Stomach smooth muscle (tissue), 2 donors: Measurements from ENCODE around the gene RNU1-3.
"Not testable (repeated sequence)": the region's sequence is repeated elsewhere in the genome, so short reads cannot be mapped to it uniquely, and the experiment has no call there.

Experiments
- H3K27ac ChIP-seq: one replicate; pipeline ENCODE4 v1.7.0; 2013; ENCODE audit warnings: mild to moderate bottlenecking, low read length, inconsistent platforms
- H3K27me3 ChIP-seq, 2 donors: one replicate each; pipeline ENCODE4 v1.7.0; 2013; ENCODE audit warnings: low read length in 2 of 2; ENCODE audit not compliant: insufficient read depth in 2 of 2, control insufficient read depth in 1 of 2
- H3K36me3 ChIP-seq, 2 donors: one replicate each; pipeline ENCODE4 v1.7.0; 2013; ENCODE audit warnings: low read length in 2 of 2; ENCODE audit not compliant: control insufficient read depth in 2 of 2, insufficient read depth in 2 of 2
- H3K4me1 ChIP-seq: one replicate; pipeline ENCODE4 v1.7.0; 2013; ENCODE audit warnings: low read length; ENCODE audit not compliant: control insufficient read depth, insufficient read depth
- H3K4me3 ChIP-seq, 2 donors: one replicate each; pipeline ENCODE4 v1.7.0; 2013; ENCODE audit warnings: low read length in 2 of 2
- H3K9ac ChIP-seq, 2 donors: one replicate each; pipeline ENCODE4 v1.7.0; 2013; ENCODE audit warnings: low read length in 2 of 2, mild to moderate bottlenecking in 1 of 2
- H3K9me3 ChIP-seq, 2 donors: one replicate each; pipeline ENCODE4 v1.7.0; 2013; ENCODE audit warnings: low read length in 2 of 2; ENCODE audit not compliant: control insufficient read depth in 2 of 2
- donor health status: healthy.
- donor health status: Pancreatic carcinoma.

The RNU1-3 gene

DNA sequence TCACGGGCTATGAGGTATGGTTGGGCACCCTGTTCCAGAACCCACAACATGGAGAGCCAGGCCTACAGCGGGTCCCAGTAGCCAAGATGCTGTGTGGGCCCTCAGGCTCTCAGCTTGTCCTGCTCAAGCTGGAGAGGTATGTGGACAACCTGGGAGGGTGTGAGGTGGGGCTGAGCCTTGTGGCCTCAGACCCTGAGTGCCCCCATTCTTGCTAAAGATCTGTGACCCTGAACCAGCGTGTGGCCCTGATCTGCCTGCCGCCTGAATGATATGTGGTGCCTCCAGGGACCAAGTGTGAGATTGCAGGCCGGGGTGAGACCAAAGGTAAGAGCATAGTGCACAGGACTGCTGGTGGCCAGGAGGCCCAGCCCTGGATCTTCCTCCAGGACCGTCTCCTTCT, 17.4 kb downstream of the RNU1-3 start:
- H3K36me3 ChIP-seq, H3K9me3 ChIP-seq, H3K9ac ChIP-seq, H3K27ac ChIP-seq, H3K4me3 ChIP-seq, H3K27me3 ChIP-seq: not testable (repeated sequence)
- H3K4me1 ChIP-seq = peaks cover 10% of the 10 kb centered on the region

GRCh38 chr1:16648756-16649155, 18.0 kb downstream of the RNU1-3 start:
- H3K4me3 ChIP-seq, H3K36me3 ChIP-seq, H3K9me3 ChIP-seq, H3K9ac ChIP-seq, H3K27ac ChIP-seq, H3K27me3 ChIP-seq: not testable (repeated sequence)
- peaks cover 16% of the 10 kb centered on the region for H3K4me1 ChIP-seq

- peaks cover 21% of the 10 kb centered on the region for H3K4me1 ChIP-seq
- not testable (repeated sequence) for H3K36me3 ChIP-seq, H3K4me3 ChIP-seq, H3K27ac ChIP-seq, H3K9ac ChIP-seq, H3K9me3 ChIP-seq, H3K27me3 ChIP-seq
Observed at GRCh38 chr1:16648250-16648649, 18.5 kb downstream of the RNU1-3 start.

- not testable (repeated sequence) for H3K9ac ChIP-seq, H3K27me3 ChIP-seq, H3K9me3 ChIP-seq, H3K4me3 ChIP-seq, H3K27ac ChIP-seq, H3K36me3 ChIP-seq
- peaks cover 29% of the 10 kb centered on the region for H3K4me1 ChIP-seq
Observed at GRCh38 chr1:16647179-16648176, 19.3 kb downstream of the RNU1-3 start.

- not testable (repeated sequence) for H3K36me3 ChIP-seq, H3K27ac ChIP-seq, H3K27me3 ChIP-seq, H3K4me3 ChIP-seq, H3K9me3 ChIP-seq, H3K9ac ChIP-seq
- H3K4me1 ChIP-seq = peaks cover 34% of the 10 kb centered on the region
Observed at GRCh38 chr1:16646716-16647115, 20.0 kb downstream of the RNU1-3 start.

DNA sequence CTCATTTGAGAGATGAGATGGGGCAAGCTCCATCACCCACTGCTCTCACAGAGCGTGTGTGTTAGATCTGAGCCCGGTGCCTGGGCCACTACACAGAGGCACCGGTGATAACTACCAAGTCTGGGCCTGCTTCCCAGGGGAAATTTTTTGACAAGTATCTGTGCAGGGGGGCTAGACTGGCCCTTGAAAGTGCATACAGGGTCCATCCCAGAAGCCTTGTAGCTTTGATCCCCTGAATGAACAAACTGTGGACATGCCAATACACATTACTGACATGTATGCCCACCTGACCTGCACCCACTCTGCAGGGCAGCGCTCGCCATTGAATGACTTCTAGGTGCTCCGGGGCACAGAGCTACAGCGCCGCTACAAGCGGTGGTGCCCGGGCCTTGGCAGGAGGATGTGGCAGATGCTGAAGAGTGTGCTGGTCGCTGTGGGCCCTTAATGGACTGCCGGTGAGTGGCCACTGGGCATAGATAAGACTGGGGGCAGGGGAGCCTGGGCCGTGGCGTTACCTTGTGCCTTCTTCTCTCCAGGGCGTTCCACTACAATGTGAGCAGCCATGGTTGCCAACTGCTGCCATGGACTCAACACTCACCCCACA, 20.6 kb downstream of the RNU1-3 start:
- not testable (repeated sequence) for H3K27me3 ChIP-seq, H3K9ac ChIP-seq, H3K36me3 ChIP-seq, H3K27ac ChIP-seq, H3K4me3 ChIP-seq, H3K9me3 ChIP-seq
- peaks cover 34% of the 10 kb centered on the region for H3K4me1 ChIP-seq

- not testable (repeated sequence) for H3K27me3 ChIP-seq, H3K9me3 ChIP-seq, H3K36me3 ChIP-seq
- Histone ChIP-seq H3K4me3 (peak overlapping the region; percentile 94 to 100), H3K9ac (peak overlapping the region; percentile 95 to 100), H3K27ac (peak overlapping the region; percentile 92), H3K4me1 (peaks cover 34% of the 10 kb centered on the region)
Observed at GRCh38 chr1:16645271-16646060, 21.3 kb downstream of the RNU1-3 start.

- H3K4me1 ChIP-seq = peaks cover 34% of the 10 kb centered on the region
- peak overlapping the region; percentile 94 to 100 for H3K4me3 ChIP-seq
- H3K9me3 ChIP-seq, H3K36me3 ChIP-seq, H3K27me3 ChIP-seq: not testable (repeated sequence)
- H3K9ac ChIP-seq = peak overlapping the region; percentile 95 to 100
- peak overlapping the region; percentile 92 for H3K27ac ChIP-seq
Observed at GRCh38 chr1:16644482-16645270, 22.1 kb downstream of the RNU1-3 start.

GRCh38 chr1:16644193-16644481, 22.6 kb downstream of the RNU1-3 start:
- H3K9me3 ChIP-seq = no peaks in the 10 kb centered on the region
- peaks cover 0 to 3% of the 10 kb centered on the region in 2 donors for H3K36me3 ChIP-seq
- H3K27ac ChIP-seq = peak overlapping the region; percentile 92
- H3K4me1 ChIP-seq = peaks cover 34% of the 10 kb centered on the region
- H3K4me3 ChIP-seq = peak overlapping the region; percentile 94 to 100
- H3K27me3 ChIP-seq = peaks cover 0 to 4% of the 10 kb centered on the region in 2 donors
- H3K9ac ChIP-seq = peak overlapping the region; percentile 95 to 100

DNA sequence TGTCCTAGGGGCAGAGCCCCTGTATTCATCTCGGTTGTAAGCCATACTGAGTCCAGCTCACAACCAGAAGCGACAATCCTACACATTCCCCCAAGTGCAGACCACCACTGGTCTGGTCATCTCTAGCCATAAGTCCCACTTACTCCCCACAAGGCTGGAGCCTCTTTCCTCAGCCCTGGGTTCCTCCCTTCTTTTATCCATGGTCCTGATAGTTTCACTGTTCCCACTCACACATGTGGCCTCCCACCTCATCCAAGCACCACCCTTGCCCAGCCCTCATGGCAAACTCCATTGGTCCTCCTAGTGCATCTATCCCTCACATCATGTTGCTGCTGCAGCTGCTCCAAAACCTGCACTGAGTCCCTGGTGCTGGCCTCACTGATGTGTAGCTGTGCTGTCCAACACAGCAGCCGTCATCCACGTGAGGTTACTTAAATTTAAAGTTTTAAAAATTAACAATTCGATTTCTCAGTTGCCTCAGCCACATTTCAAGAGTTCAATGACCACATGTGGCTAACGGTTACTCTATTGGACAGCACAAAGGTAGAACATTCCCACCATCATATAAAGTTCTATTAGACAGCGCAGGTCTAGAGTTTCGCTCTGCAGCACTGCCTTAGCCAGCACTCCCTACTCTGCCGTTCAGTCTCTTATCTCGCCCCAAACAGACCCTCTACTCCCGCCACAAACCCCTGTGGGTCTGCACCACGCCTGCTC, 23.1 kb downstream of the RNU1-3 start:
- peaks cover 36% of the 10 kb centered on the region for H3K4me1 ChIP-seq
- H3K27me3 ChIP-seq, H3K36me3 ChIP-seq, H3K9me3 ChIP-seq: not testable (repeated sequence)
- peak overlapping the region; percentile 95 to 100 for H3K9ac ChIP-seq
- peak overlapping the region; percentile 92 for H3K27ac ChIP-seq
- H3K4me3 ChIP-seq = peak overlapping the region; percentile 94 to 100
